Prostate gland (tissue), 2 donors: ENCODE measurements around the gene NAV2.

Experiments used
- CTCF ChIP-seq, 4 experiments: fragments of 200-600 bp in 2 of 4; fragments of 450-650 bp in 2 of 4; sonication (generic) in 2 of 4; IDR thresholded peaks; 1 replicate in 3 of 4; 2 replicates in 1 of 4; pipeline ENCODE4 v1.5.1; 2016 to 2019; ENCODE audit warnings: antibody characterized with exemption in 4 of 4, mild to moderate bottlenecking in 2 of 4, moderate library complexity in 2 of 4
- POLR2A ChIP-seq: fragments of 450-650 bp; IDR thresholded peaks from one replicate; pipeline ENCODE4 v1.6.1; 2016; ENCODE audit warnings: antibody characterized with exemption, mild to moderate bottlenecking
- POLR2AphosphoS5 ChIP-seq: sonication (generic); formaldehyde crosslinking; IDR thresholded peaks from one replicate; pipeline ENCODE4 v1.6.1; 2017; ENCODE audit warnings: antibody characterized with exemption

GRCh38 chr11:19917069-19917468 lies 204.4 kb downstream of the NAV2 start:
- TF ChIP-seq CTCF (IDR thresholded peaks at IDR 0.05) (no peak), POLR2AphosphoS5 (no peak), POLR2A (no peak)
